Measurements from ENCODE around the gene BMPR2. TPM values are rescaled to one million over a fixed set of nuclear protein-coding genes. Genes with fewer than 3 reads are reported as not detected.

Gene BMPR2
- polyA plus RNA-seq, 1 donor (not counting 4 experiments of a cell fraction or from before 2014, with no cell fraction given) = 31.9 TPM

DNA sequence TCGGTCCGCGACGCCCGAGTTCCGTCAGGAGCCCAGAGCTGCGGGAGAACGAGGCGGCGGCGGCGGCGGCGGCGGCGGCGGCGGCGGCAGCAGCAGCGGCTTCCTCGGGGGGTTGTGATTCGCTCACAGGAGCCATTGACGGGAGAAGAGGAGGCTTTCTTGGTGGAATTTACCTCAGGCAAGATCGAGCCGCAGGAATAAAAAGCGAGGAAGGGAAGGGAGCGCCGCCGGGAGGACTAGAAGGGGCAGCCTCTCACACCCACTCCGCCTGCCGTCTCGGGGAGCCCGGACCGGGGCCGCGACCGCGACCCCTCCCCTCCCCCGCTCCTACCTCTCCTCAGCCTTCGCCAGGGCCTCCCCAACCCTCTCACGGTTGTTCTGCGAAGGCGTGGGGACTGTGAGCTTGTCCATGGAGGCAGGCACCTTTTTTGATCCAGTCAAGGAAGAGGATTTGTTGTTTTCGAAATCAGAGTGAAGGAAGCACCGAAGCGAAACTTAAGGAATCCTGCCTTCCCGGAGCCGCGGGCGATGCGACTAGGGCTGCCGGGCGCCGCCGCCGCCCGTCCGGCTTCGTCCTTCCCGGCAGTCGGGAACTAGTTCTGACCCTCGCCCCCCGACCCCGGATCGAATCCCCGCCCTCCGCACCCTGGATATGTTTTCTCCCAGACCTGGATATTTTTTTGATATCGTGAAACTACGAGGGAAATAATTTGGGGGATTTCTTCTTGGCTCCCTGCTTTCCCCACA lies 506 bp downstream of the BMPR2 start:
- Histone ChIP-seq H4K20me1 (ENCODE audit: control insufficient read depth, extremely low read depth, insufficient read depth, low read length) (no peaks in the 10 kb centered on the region), H3K9me3 (ENCODE audit: control insufficient read depth, low read depth, low read length) (no peaks in the 10 kb centered on the region), H3K9me1 (ENCODE audit: control insufficient read depth, extremely low read depth, insufficient read depth, low read length) (no peaks in the 10 kb centered on the region), H3K36me3 (ENCODE audit: control insufficient read depth in 2 of 2, extremely low read depth in 1 of 2, insufficient read depth in 2 of 2, low read length in 2 of 2) (no peaks in the 10 kb centered on the region), H2AFZ (ENCODE audit: control insufficient read depth, low read length) (peak overlapping the region; percentile 86), H3K4me2 (ENCODE audit: control insufficient read depth, extremely low read depth, insufficient read depth, low read depth, low read length) (peak overlapping the region; percentile 77), H3K9ac (ENCODE audit: control insufficient read depth, extremely low read depth, insufficient read depth, low read length) (peak overlapping the region; percentile 95), H3K27ac (ENCODE audit: control insufficient read depth, insufficient read depth, low read length) (peak overlapping the region; percentile 96), H3K4me1 (ENCODE audit: control insufficient read depth, extremely low read depth, insufficient read depth, low read length) (peaks cover 14% of the 10 kb centered on the region), H3K79me2 (ENCODE audit: control insufficient read depth, insufficient read depth, low read length) (peaks cover 54% of the 10 kb centered on the region), H3K27me3 (ENCODE audit: control insufficient read depth, extremely low read depth, insufficient read depth, low read length) (no peaks in the 10 kb centered on the region), H3K4me3 (ENCODE audit: control insufficient read depth in 2 of 3, extremely low read depth in 1 of 3, insufficient read depth in 2 of 3, low read depth in 1 of 3, low read length in 3 of 3) (peak overlapping the region; percentile 96 to 99 (median 98))
- dilution Hi-C loops (cut with MboI; ENCODE audit: extremely low pct_ligation_motif_present, low sequenced_read_pairs) = no loop called here
- FAIRE-seq (no peak), DNase-seq (ENCODE audit: low read depth, low spot score) (no peak)
- TF ChIP-seq, protein P1, sequence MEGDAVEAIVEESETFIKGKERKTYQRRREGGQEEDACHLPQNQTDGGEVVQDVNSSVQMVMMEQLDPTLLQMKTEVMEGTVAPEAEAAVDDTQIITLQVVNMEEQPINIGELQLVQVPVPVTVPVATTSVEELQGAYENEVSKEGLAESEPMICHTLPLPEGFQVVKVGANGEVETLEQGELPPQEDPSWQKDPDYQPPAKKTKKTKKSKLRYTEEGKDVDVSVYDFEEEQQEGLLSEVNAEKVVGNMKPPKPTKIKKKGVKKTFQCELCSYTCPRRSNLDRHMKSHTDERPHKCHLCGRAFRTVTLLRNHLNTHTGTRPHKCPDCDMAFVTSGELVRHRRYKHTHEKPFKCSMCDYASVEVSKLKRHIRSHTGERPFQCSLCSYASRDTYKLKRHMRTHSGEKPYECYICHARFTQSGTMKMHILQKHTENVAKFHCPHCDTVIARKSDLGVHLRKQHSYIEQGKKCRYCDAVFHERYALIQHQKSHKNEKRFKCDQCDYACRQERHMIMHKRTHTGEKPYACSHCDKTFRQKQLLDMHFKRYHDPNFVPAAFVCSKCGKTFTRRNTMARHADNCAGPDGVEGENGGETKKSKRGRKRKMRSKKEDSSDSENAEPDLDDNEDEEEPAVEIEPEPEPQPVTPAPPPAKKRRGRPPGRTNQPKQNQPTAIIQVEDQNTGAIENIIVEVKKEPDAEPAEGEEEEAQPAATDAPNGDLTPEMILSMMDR (optimal IDR thresholded peaks at IDR 0.05 in 1 of 3, IDR thresholded peaks at IDR 0.05 in 1 of 3, conservative IDR thresholded peaks at IDR 0.05 in 1 of 3; ENCODE audit: extremely low read depth in 1 of 3, insufficient read depth in 2 of 3, low read length in 3 of 3) = no peak
- TF ChIP-seq EZH2 (IDR thresholded peaks at IDR 0.05; ENCODE audit: low read length) = no peak

DNA sequence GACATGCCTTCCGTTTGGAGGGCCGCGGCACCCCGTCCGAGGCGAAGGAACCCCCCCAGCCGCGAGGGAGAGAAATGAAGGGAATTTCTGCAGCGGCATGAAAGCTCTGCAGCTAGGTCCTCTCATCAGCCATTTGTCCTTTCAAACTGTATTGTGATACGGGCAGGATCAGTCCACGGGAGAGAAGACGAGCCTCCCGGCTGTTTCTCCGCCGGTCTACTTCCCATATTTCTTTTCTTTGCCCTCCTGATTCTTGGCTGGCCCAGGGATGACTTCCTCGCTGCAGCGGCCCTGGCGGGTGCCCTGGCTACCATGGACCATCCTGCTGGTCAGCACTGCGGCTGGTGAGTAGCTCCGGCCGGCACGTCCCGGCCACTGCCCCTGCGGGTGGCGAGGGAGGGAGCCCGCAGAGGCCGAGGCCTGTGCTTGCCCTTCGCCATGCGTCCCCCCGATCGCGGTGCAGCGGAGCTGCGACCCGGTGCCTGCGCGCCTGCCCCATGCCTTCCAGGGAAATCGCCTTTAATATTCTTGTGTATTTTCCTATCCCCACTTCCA lies 1.2 kb downstream of the BMPR2 start:
- Histone ChIP-seq H2AFZ (ENCODE audit: control insufficient read depth, low read length) (peak overlapping the region; percentile 56), H3K9me1 (ENCODE audit: control insufficient read depth, extremely low read depth, insufficient read depth, low read length) (no peaks in the 10 kb centered on the region), H3K4me2 (ENCODE audit: control insufficient read depth, extremely low read depth, insufficient read depth, low read depth, low read length) (peak overlapping the region; percentile 77), H4K20me1 (ENCODE audit: control insufficient read depth, extremely low read depth, insufficient read depth, low read length) (no peaks in the 10 kb centered on the region), H3K79me2 (ENCODE audit: control insufficient read depth, insufficient read depth, low read length) (peaks cover 60% of the 10 kb centered on the region), H3K36me3 (ENCODE audit: control insufficient read depth in 2 of 2, extremely low read depth in 1 of 2, insufficient read depth in 2 of 2, low read length in 2 of 2) (no peaks in the 10 kb centered on the region), H3K9ac (ENCODE audit: control insufficient read depth, extremely low read depth, insufficient read depth, low read length) (peak overlapping the region; percentile 95), H3K27me3 (ENCODE audit: control insufficient read depth, extremely low read depth, insufficient read depth, low read length) (no peaks in the 10 kb centered on the region), H3K4me3 (ENCODE audit: control insufficient read depth in 2 of 3, extremely low read depth in 1 of 3, insufficient read depth in 2 of 3, low read depth in 1 of 3, low read length in 3 of 3) (peak overlapping the region; percentile 96 to 99 (median 98)), H3K9me3 (ENCODE audit: control insufficient read depth, low read depth, low read length) (no peaks in the 10 kb centered on the region), H3K4me1 (ENCODE audit: control insufficient read depth, extremely low read depth, insufficient read depth, low read length) (peaks cover 14% of the 10 kb centered on the region), H3K27ac (ENCODE audit: control insufficient read depth, insufficient read depth, low read length) (peak overlapping the region; percentile 96)
- no peak for TF ChIP-seq EZH2 (IDR thresholded peaks at IDR 0.05; ENCODE audit: low read length)
- TF ChIP-seq, protein P1 (optimal IDR thresholded peaks at IDR 0.05 in 1 of 3, IDR thresholded peaks at IDR 0.05 in 1 of 3, conservative IDR thresholded peaks at IDR 0.05 in 1 of 3; ENCODE audit: extremely low read depth in 1 of 3, insufficient read depth in 2 of 3, low read length in 3 of 3) = no peak
- FAIRE-seq (no peak), DNase-seq (ENCODE audit: low read depth, low spot score) (no peak)
- dilution Hi-C loops (cut with MboI; ENCODE audit: extremely low pct_ligation_motif_present, low sequenced_read_pairs) = no loop called here

Measured in keratinocyte (primary cell).